Astrocyte (in vitro differentiated cells and primary cell): ENCODE measurements around the gene VAMP8.

Source experiments
- CTCF ChIP-seq: IDR thresholded peaks from 2 replicates; pipeline ENCODE4 v1.5.1; 2011; ENCODE audit warnings: low read depth, mild to moderate bottlenecking, inconsistent platforms, low read length, moderate library complexity; ENCODE audit not compliant: insufficient read depth
- EZH2 ChIP-seq: IDR thresholded peaks from 2 replicates; pipeline ENCODE4 v1.6.1; 2012; ENCODE audit warnings: mild to moderate bottlenecking, low read length, inconsistent platforms; ENCODE audit not compliant: insufficient read depth

- TF ChIP-seq EZH2 (no peak), CTCF (no peak)
Measured at GRCh38 chr2:85575739-85576138, 1.6 kb upstream of the VAMP8 start.
